T-cell (primary cell): Measurements from ENCODE around the gene PLA2G2D. TPM values are rescaled to one million over a fixed set of nuclear protein-coding genes. Genes with fewer than 3 reads are reported as not detected.

Experiments
- ATAC-seq, 4 experiments: fragments of 200-7000 bp in 3 of 4; fragments of 150-1000 bp in 1 of 4; cut with Tn5 transposase; replicated peaks in 1 of 4; 1 replicate in 3 of 4; 2 replicates in 1 of 4; pipeline ENCODE4 v1.10.0; 2021; ENCODE audit warnings: moderate library complexity in 3 of 4, mild to moderate bottlenecking in 2 of 4, moderate number of reproducible peaks in 1 of 4
- CTCF ChIA-PET, 2 donors: fragments of 300-600 bp; sonication (Branson Sonifier 250); formaldehyde crosslinking; loops; one replicate each; lab custom pipeline; 2022; ENCODE audit warnings: antibody characterized with exemption in 2 of 2; lab: Charles Lee
- POLR2A ChIA-PET, 2 donors: fragments of 300-600 bp; sonication (Branson Sonifier 250); formaldehyde crosslinking; loops; one replicate each; lab custom pipeline; 2022; ENCODE audit warnings: antibody characterized with exemption in 2 of 2; lab: Charles Lee
- DNase-seq, 35 experiments: peaks; one replicate each; pipeline versions ENCODE4 v3.0.0 to v3.0.0-alpha.2; 2013 to 2023
- H3K27ac ChIP-seq: one replicate; pipeline ENCODE4 v1.5.1; 2013; ENCODE audit warnings: low read length
- H3K27me3 ChIP-seq, 2 experiments: replicated peaks in 1 of 2; 1 replicate in 1 of 2; 2 replicates in 1 of 2; pipeline versions ENCODE4 v1.6.1 to v1.7.0; 2013; ENCODE audit warnings: low read length in 1 of 2, mixed read lengths in 1 of 2; ENCODE audit not compliant: control insufficient read depth in 2 of 2, insufficient read depth in 2 of 2; ENCODE audit errors: extremely low read depth in 1 of 2
- H3K36me3 ChIP-seq, 2 donors: 1 replicate in 1 of 2; 2 replicates in 1 of 2; pipeline versions ENCODE4 v1.6.1 to v1.7.0; 2013; ENCODE audit warnings: low read length in 1 of 2; ENCODE audit not compliant: control insufficient read depth in 2 of 2, insufficient read depth in 1 of 2; ENCODE audit errors: extremely low read depth in 1 of 2
- H3K4me1 ChIP-seq, 2 experiments: 1 replicate in 1 of 2; 2 replicates in 1 of 2; pipeline versions ENCODE4 v1.6.1 to v1.7.0; 2013; ENCODE audit warnings: low read length in 2 of 2, mixed read lengths in 1 of 2; ENCODE audit not compliant: insufficient read depth in 2 of 2, control insufficient read depth in 1 of 2; ENCODE audit errors: extremely low read depth in 1 of 2
- H3K4me3 ChIP-seq, 2 donors: 1 replicate in 1 of 2; 2 replicates in 1 of 2; pipeline versions ENCODE4 v1.5.1 to v1.7.0; 2013; ENCODE audit warnings: mild to moderate bottlenecking in 2 of 2, low read length in 1 of 2, moderate library complexity in 1 of 2; ENCODE audit not compliant: control insufficient read depth in 1 of 2; ENCODE audit errors: extremely low read depth in 1 of 2
- H3K9me3 ChIP-seq: 2 replicates; pipeline ENCODE4 v1.7.0; 2013
- H3K27ac Mint-ChIP-seq, 2 donors: one replicate each; pipeline ENCODE4 v1.8.0; 2020 to 2021; ENCODE audit warnings: mild to moderate bottlenecking in 2 of 2, mixed read lengths in 2 of 2
- H3K27me3 Mint-ChIP-seq, 2 donors: one replicate each; pipeline ENCODE4 v1.8.0; 2021 to 2022; ENCODE audit warnings: mixed read lengths in 2 of 2
- H3K36me3 Mint-ChIP-seq: one replicate; pipeline ENCODE4 v1.8.0; 2021; ENCODE audit warnings: mixed read lengths
- H3K4me1 Mint-ChIP-seq, 3 donors: one replicate each; pipeline ENCODE4 v1.8.0; 2020 to 2022; ENCODE audit warnings: mixed read lengths in 3 of 3, mild to moderate bottlenecking in 1 of 3
- H3K4me3 Mint-ChIP-seq, 3 donors: one replicate each; pipeline ENCODE4 v1.8.0; 2020 to 2022; ENCODE audit warnings: mild to moderate bottlenecking in 3 of 3, mixed read lengths in 3 of 3, moderate library complexity in 3 of 3
- H3K9me3 Mint-ChIP-seq, 3 donors: one replicate each; pipeline ENCODE4 v1.8.0; 2020 to 2022; ENCODE audit warnings: mixed read lengths in 3 of 3
- WGBS: methylation state at CpG from one replicate; pipeline ENCODE4 v1.1.5; 2013; ENCODE audit warnings: missing lambda C conversion rate; ENCODE audit not compliant: insufficient coverage; 5-methylcytosine and 5-hydroxymethylcytosine counted together
- total RNA-seq, 35 experiments: library from RNA in 6 of 35; stranded (reverse) in 6 of 35; fragments of 120-200 nt in 1 of 35; gene quantifications; one replicate each; pipeline versions ENCODE4 v1.2.1 to v1.2.4 and lab custom pipeline; 2013 to 2026

PLA2G2D gene
- total RNA-seq, 5 donors from 2014 or later (not counting 1 experiment from before 2014, with no cell fraction given), result not detected

DNA sequence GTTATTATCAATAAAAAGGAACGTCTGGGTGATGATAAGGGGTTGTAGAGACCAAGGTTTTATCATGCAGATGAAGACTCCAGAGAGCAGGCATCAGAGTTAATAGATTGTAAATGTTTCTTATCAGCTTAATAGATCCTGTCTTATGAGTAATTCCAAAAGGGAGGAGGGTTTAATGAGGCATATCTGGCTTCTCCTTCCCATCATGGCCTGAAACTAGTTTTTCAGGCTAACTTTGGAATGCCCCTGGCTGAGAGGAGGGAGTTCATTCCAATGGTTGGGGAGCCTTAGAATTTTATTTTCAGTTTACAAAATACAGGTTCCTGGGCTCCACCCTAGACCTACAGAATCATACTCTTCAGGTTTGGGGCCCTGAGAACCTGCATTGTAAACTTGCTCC, 13.5 kb downstream of the PLA2G2D start:
- Histone ChIP-seq H3K27me3 (peaks cover 0 to 27% of the 10 kb centered on the region in 2 experiments), H3K27ac (no peak overlapping the region), H3K36me3 (no peaks in the 10 kb centered on the region), H3K4me1 (no peaks in the 10 kb centered on the region), H3K4me3 (no peak overlapping the region), H3K9me3 (no peaks in the 10 kb centered on the region)
- Mint-ChIP-seq H3K27ac (no peak overlapping the region), H3K4me1 (peaks cover 0 to 2% (median 0%) of the 10 kb centered on the region in 3 donors), H3K27me3 (peaks cover 5 to 9% of the 10 kb centered on the region in 2 donors), H3K4me3 (no peak overlapping the region), H3K9me3 (no peaks in the 10 kb centered on the region), H3K36me3 (no peaks in the 10 kb centered on the region)
- no peak for DNase-seq
- ChIA-PET POLR2A (no interaction called here), CTCF (no interaction called here)
- no peak for ATAC-seq
- 63% methylated on average over 1 of the region's 1 CpG for WGBS

GRCh38 chr1:20102875-20103274, 16.5 kb downstream of the PLA2G2D start:
- CTCF ChIA-PET, result no interaction called here
- ATAC-seq, result no peak
- peaks cover 0 to 10% of the 10 kb centered on the region in 2 experiments for H3K27me3 ChIP-seq
- H3K4me3 ChIP-seq, result no peak overlapping the region
- no peak overlapping the region for H3K27ac ChIP-seq
- Mint-ChIP-seq H3K4me3 (no peak overlapping the region), H3K36me3 (no peaks in the 10 kb centered on the region), H3K9me3 (no peaks in the 10 kb centered on the region), H3K27ac (no peak overlapping the region), H3K27me3 (no peaks in the 10 kb centered on the region), H3K4me1 (peaks cover 0 to 2% (median 0%) of the 10 kb centered on the region in 3 donors)
- no CpG with 5 or more reads among the region's 1 CpG for WGBS
- DNase-seq, result no peak
- POLR2A ChIA-PET, result no interaction called here
- no peaks in the 10 kb centered on the region for H3K4me1 ChIP-seq
- no peaks in the 10 kb centered on the region for H3K9me3 ChIP-seq
- no peaks in the 10 kb centered on the region for H3K36me3 ChIP-seq

DNA sequence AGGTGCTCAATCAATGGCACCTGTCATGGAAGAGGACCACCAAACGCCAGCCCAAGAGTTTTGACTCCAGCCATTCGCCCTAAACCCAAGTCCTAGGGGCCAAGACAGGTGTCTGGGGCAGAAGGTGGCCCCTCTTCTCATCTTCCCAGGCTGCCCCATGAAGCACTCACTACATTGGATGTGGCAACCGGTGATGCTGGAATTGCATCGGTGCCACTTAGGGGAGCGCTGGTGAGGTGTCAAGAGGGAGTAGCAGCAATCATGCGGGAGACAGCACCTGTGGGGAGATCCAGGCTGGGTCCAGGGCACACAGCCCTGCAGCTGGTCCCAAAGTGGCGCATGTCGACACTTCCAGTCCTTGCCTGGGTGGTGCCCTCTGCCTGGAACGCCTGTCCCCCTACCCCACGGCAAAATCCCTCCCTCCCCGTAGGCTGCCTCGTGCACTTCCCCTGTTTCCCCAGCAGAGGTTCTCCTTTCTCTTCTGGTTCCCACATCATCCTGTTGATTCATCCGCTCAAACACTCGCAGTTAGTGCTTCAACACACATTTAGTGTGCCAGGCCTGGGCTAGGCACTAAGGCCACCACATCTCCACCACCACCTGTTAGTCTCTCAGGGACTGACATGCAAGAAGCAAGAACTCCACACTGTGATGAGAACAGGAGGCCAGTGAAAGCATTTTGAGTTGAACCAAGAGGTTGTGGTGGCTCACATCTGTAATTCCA, 18.5 kb downstream of the PLA2G2D start:
- Histone ChIP-seq H3K27me3 (peaks cover 0 to 6% of the 10 kb centered on the region in 2 experiments), H3K36me3 (no peaks in the 10 kb centered on the region), H3K4me3 (no peak overlapping the region), H3K27ac (no peak overlapping the region), H3K4me1 (no peaks in the 10 kb centered on the region), H3K9me3 (no peaks in the 10 kb centered on the region)
- Mint-ChIP-seq H3K27ac (no peak overlapping the region), H3K27me3 (peaks cover 0 to 3% of the 10 kb centered on the region in 2 donors), H3K4me3 (no peak overlapping the region), H3K9me3 (no peaks in the 10 kb centered on the region), H3K4me1 (peaks cover 0 to 2% (median 0%) of the 10 kb centered on the region in 3 donors), H3K36me3 (no peaks in the 10 kb centered on the region)
- DNase-seq (peak in 14 of 35 experiments; percentile 1 to 35 (median 8)), ATAC-seq (peak in 1 of 4 experiments; percentile 12)
- 58% methylated on average over 14 of the region's 14 CpGs for WGBS
- POLR2A ChIA-PET, result no interaction called here
- CTCF ChIA-PET, result no interaction called here

DNA sequence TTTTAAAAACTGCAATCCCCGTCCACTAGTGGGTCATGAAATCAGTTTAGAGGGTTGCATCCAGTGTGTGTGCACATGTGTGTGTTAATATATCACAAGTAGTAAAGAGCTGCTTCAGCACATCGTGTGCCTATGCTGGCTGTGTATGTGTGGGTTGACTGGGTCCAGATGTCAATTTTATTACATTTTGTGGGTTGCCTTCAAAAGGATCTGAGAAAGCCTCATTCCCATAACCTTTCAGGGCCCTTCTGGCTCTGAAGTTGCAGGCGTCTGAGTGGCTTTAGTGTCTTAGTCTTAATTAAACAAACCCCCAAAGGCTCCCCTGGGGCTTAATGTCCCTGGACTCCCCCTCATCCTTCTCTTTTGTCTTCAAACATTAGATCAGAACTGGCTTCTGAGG, 19.8 kb downstream of the PLA2G2D start:
- POLR2A ChIA-PET, result no interaction called here
- H3K27me3 ChIP-seq, result peaks cover 0 to 6% of the 10 kb centered on the region in 2 experiments
- H3K36me3 ChIP-seq, result no peaks in the 10 kb centered on the region
- no peak overlapping the region for H3K4me3 Mint-ChIP-seq
- H3K36me3 Mint-ChIP-seq, result no peaks in the 10 kb centered on the region
- WGBS, result 50% methylated on average over 2 of the region's 3 CpGs
- no peaks in the 10 kb centered on the region for H3K4me1 ChIP-seq
- H3K27ac Mint-ChIP-seq, result no peak overlapping the region
- no peaks in the 10 kb centered on the region for H3K9me3 ChIP-seq
- no peak overlapping the region for H3K27ac ChIP-seq
- peaks cover 0 to 2% (median 0%) of the 10 kb centered on the region in 3 donors for H3K4me1 Mint-ChIP-seq
- ATAC-seq (no peak), DNase-seq (no peak)
- no peaks in the 10 kb centered on the region for H3K9me3 Mint-ChIP-seq
- no peak overlapping the region for H3K4me3 ChIP-seq
- CTCF ChIA-PET, result no interaction called here
- peaks cover 0 to 3% of the 10 kb centered on the region in 2 donors for H3K27me3 Mint-ChIP-seq

- CTCF ChIA-PET, result no interaction called here
These were observed 22.4 kb downstream of the PLA2G2D start for GRCh38 chr1:20096840-20097447.

GRCh38 chr1:20095564-20096434, 23.5 kb downstream of the PLA2G2D start:
- 81% methylated on average over 2 of the region's 5 CpGs for WGBS
- POLR2A ChIA-PET, result no interaction called here
- Mint-ChIP-seq H3K4me3 (no peak overlapping the region), H3K9me3 (no peaks in the 10 kb centered on the region), H3K27ac (no peak overlapping the region), H3K4me1 (no peaks in the 10 kb centered on the region), H3K27me3 (peaks cover 3 to 7% of the 10 kb centered on the region in 2 donors), H3K36me3 (no peaks in the 10 kb centered on the region)
- Histone ChIP-seq H3K4me1 (no peaks in the 10 kb centered on the region), H3K27ac (no peak overlapping the region), H3K27me3 (peaks cover 0 to 6% of the 10 kb centered on the region in 2 experiments), H3K36me3 (no peaks in the 10 kb centered on the region), H3K4me3 (no peak overlapping the region), H3K9me3 (no peaks in the 10 kb centered on the region)
- DNase-seq (no peak), ATAC-seq (no peak)
- CTCF ChIA-PET, result no interaction called here

More at GRCh38 chr1:20096840-20097447, 22.4 kb downstream of the PLA2G2D start:
- POLR2A ChIA-PET, result interaction anchor here in 1 of 2 donors (0.5 kb wide), 1 partner anchor 1395 kb away, joined by 3 read pairs; no protein-coding TSS in a partner anchor
- Mint-ChIP-seq H3K27ac (no peak overlapping the region), H3K36me3 (no peaks in the 10 kb centered on the region), H3K27me3 (peaks cover 3 to 7% of the 10 kb centered on the region in 2 donors), H3K4me3 (no peak overlapping the region), H3K9me3 (no peaks in the 10 kb centered on the region), H3K4me1 (peaks cover 0 to 2% (median 0%) of the 10 kb centered on the region in 3 donors)
- H3K27me3 ChIP-seq, result peaks cover 0 to 12% of the 10 kb centered on the region in 2 experiments
- no peak overlapping the region for H3K4me3 ChIP-seq
- DNase-seq (no peak), ATAC-seq (no peak)
- H3K9me3 ChIP-seq, result no peaks in the 10 kb centered on the region
- WGBS, result 81% methylated on average over 6 of the region's 7 CpGs
- no peaks in the 10 kb centered on the region for H3K36me3 ChIP-seq
- no peaks in the 10 kb centered on the region for H3K4me1 ChIP-seq
- no peak overlapping the region for H3K27ac ChIP-seq
